IPS DF 6.9 (cell line): ENCODE results near the gene ZNG1C.
"Not testable (repeated sequence)": the region's sequence is repeated elsewhere in the genome, so short reads cannot be mapped to it uniquely, and the experiment has no call there.

Source experiments
- DNase-seq: peaks from one replicate; pipeline ENCODE4 v3.0.0-alpha.2; 2013; ENCODE audit warnings: low read depth, low spot score
- H3K27ac ChIP-seq: one replicate; pipeline ENCODE4 v1.5.1; 2013; ENCODE audit warnings: low read length, control low read depth
- H3K27me3 ChIP-seq: 2 replicates; pipeline ENCODE4 v1.6.1; 2013; ENCODE audit warnings: mild to moderate bottlenecking, low read length; ENCODE audit not compliant: control insufficient read depth, insufficient read depth
- H3K36me3 ChIP-seq: 2 replicates; pipeline ENCODE4 v1.6.1; 2013; ENCODE audit warnings: low read length; ENCODE audit not compliant: control insufficient read depth, insufficient read depth
- H3K4me1 ChIP-seq: 2 replicates; pipeline ENCODE4 v1.6.1; 2013; ENCODE audit warnings: low read length; ENCODE audit not compliant: control insufficient read depth, insufficient read depth
- H3K4me3 ChIP-seq: 2 replicates; pipeline ENCODE4 v1.5.1; 2013; ENCODE audit warnings: mild to moderate bottlenecking, low read length
- H3K9me3 ChIP-seq: 2 replicates; pipeline ENCODE4 v1.6.1; 2013; ENCODE audit warnings: low read length, inconsistent platforms; ENCODE audit not compliant: control insufficient read depth, insufficient read depth
- WGBS: extraction: QIAGEN DNeasy Blood & Tissue Kit; methylation state at CpG from one replicate; pipeline ENCODE4 v1.1.7; 2013; ENCODE audit warnings: mixed read lengths, missing lambda C conversion rate; ENCODE audit not compliant: insufficient read length, insufficient coverage; 5-methylcytosine and 5-hydroxymethylcytosine counted together

Gene ZNG1C

GRCh38 chr9:68342265-68343025 lies 100.7 kb downstream of the ZNG1C start:
- WGBS = no CpG with 5 or more reads among the region's 10 CpGs
- H3K36me3 ChIP-seq, DNase-seq, H3K27me3 ChIP-seq, H3K4me3 ChIP-seq, H3K4me1 ChIP-seq, H3K27ac ChIP-seq, H3K9me3 ChIP-seq: not testable (repeated sequence)

- no CpG with 5 or more reads among the region's 4 CpGs for WGBS
- H3K4me3 ChIP-seq = not testable (repeated sequence)
These were observed 101.5 kb downstream of the ZNG1C start for GRCh38 chr9:68343242-68343641.

GRCh38 chr9:68343992-68344391 lies 102.2 kb downstream of the ZNG1C start:
- not testable (repeated sequence) for DNase-seq, H3K9me3 ChIP-seq, H3K4me3 ChIP-seq, H3K4me1 ChIP-seq, H3K27ac ChIP-seq, H3K36me3 ChIP-seq, H3K27me3 ChIP-seq
- no CpG with 5 or more reads among the region's 4 CpGs for WGBS

More at GRCh38 chr9:68343242-68343641, 101.5 kb downstream of the ZNG1C start:
- not testable (repeated sequence) for DNase-seq, H3K9me3 ChIP-seq, H3K27ac ChIP-seq, H3K27me3 ChIP-seq, H3K36me3 ChIP-seq, H3K4me1 ChIP-seq
